ENCODE results near the gene ETS1. TPM values are rescaled to one million over a fixed set of nuclear protein-coding genes. Genes with fewer than 3 reads are reported as not detected.

Gene ETS1
- total RNA-seq, 4 donors from 2014 or later, result 21.9 to 78.4 (median 31.3) TPM

GRCh38 chr11:128603752-128604414 is 16.5 kb upstream of the ETS1 start:
- H3K27ac ChIP-seq, result no peak overlapping the region
- no peaks in the 10 kb centered on the region for H3K9me3 ChIP-seq
- H3K36me3 ChIP-seq, result no peaks in the 10 kb centered on the region
- DNase-seq, result no peak
- H3K4me1 ChIP-seq, result no peaks in the 10 kb centered on the region
- no peaks in the 10 kb centered on the region for H3K27me3 ChIP-seq
- no peak overlapping the region for H3K4me3 ChIP-seq
- TF ChIP-seq POLR2A (IDR thresholded peaks at IDR 0.05) (no peak), CTCF (IDR thresholded peaks at IDR 0.05) (peak in 1 of 6 experiments; percentile 10)

GRCh38 chr11:128603003-128603696 is 15.8 kb upstream of the ETS1 start:
- Histone ChIP-seq H3K4me3 (no peak overlapping the region), H3K9me3 (no peaks in the 10 kb centered on the region), H3K27ac (no peak overlapping the region), H3K36me3 (no peaks in the 10 kb centered on the region), H3K4me1 (no peaks in the 10 kb centered on the region), H3K27me3 (no peaks in the 10 kb centered on the region)
- TF ChIP-seq CTCF (IDR thresholded peaks at IDR 0.05), result no peak
- no peak for TF ChIP-seq POLR2A (IDR thresholded peaks at IDR 0.05)
- no peak for DNase-seq

GRCh38 chr11:128599729-128600128 is 12.4 kb upstream of the ETS1 start:
- Histone ChIP-seq H3K27me3 (no peaks in the 10 kb centered on the region), H3K27ac (no peak overlapping the region), H3K9me3 (no peaks in the 10 kb centered on the region), H3K36me3 (no peaks in the 10 kb centered on the region), H3K4me1 (no peaks in the 10 kb centered on the region), H3K4me3 (no peak overlapping the region)
- TF ChIP-seq POLR2A (IDR thresholded peaks at IDR 0.05) (no peak), CTCF (IDR thresholded peaks at IDR 0.05) (no peak)
- DNase-seq, result no peak

- no peaks in the 10 kb centered on the region for H3K27me3 ChIP-seq
- no peaks in the 10 kb centered on the region for H3K9me3 ChIP-seq
- H3K4me3 ChIP-seq, result no peak overlapping the region
- no peak for DNase-seq
- no peaks in the 10 kb centered on the region for H3K36me3 ChIP-seq
- no peaks in the 10 kb centered on the region for H3K4me1 ChIP-seq
- no peak overlapping the region for H3K27ac ChIP-seq
- TF ChIP-seq CTCF (IDR thresholded peaks at IDR 0.05), result no peak
- TF ChIP-seq POLR2A (IDR thresholded peaks at IDR 0.05), result no peak
These were observed 11.3 kb upstream of the ETS1 start for GRCh38 chr11:128598506-128599150.

GRCh38 chr11:128598096-128598495 is 10.7 kb upstream of the ETS1 start:
- H3K27ac ChIP-seq, result no peak overlapping the region
- no peaks in the 10 kb centered on the region for H3K27me3 ChIP-seq
- TF ChIP-seq CTCF (IDR thresholded peaks at IDR 0.05) (no peak), POLR2A (IDR thresholded peaks at IDR 0.05) (no peak)
- H3K4me1 ChIP-seq, result no peaks in the 10 kb centered on the region
- no peak overlapping the region for H3K4me3 ChIP-seq
- H3K36me3 ChIP-seq, result no peaks in the 10 kb centered on the region
- H3K9me3 ChIP-seq, result no peaks in the 10 kb centered on the region
- no peak for DNase-seq

Data from Peyer's patch (tissue), 4 donors.